Measurements from ENCODE around the gene ANO8.
"Not testable (repeated sequence)": the region's sequence is repeated elsewhere in the genome, so short reads cannot be mapped to it uniquely, and the experiment has no call there.

Gene ANO8, protein sequence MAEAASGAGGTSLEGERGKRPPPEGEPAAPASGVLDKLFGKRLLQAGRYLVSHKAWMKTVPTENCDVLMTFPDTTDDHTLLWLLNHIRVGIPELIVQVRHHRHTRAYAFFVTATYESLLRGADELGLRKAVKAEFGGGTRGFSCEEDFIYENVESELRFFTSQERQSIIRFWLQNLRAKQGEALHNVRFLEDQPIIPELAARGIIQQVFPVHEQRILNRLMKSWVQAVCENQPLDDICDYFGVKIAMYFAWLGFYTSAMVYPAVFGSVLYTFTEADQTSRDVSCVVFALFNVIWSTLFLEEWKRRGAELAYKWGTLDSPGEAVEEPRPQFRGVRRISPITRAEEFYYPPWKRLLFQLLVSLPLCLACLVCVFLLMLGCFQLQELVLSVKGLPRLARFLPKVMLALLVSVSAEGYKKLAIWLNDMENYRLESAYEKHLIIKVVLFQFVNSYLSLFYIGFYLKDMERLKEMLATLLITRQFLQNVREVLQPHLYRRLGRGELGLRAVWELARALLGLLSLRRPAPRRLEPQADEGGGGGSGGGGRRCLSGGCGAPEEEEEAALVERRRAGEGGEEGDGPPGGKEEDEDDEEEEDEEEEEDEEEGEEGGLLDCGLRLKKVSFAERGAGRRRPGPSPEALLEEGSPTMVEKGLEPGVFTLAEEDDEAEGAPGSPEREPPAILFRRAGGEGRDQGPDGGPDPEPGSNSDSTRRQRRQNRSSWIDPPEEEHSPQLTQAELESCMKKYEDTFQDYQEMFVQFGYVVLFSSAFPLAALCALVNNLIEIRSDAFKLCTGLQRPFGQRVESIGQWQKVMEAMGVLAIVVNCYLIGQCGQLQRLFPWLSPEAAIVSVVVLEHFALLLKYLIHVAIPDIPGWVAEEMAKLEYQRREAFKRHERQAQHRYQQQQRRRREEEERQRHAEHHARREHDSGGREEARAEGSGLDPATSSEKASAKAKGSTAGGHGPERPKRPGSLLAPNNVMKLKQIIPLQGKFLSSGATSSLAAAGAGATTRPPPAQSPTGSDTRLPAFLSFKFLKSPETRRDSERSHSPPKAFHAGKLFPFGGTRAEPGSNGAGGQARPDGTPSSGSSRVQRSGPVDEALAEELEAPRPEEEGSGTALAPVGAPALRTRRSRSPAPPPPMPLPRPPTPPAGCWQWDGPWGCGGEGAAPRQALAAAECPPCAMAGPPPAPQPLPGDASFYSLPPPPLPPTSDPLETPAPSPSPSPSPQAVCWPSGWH

DNA sequence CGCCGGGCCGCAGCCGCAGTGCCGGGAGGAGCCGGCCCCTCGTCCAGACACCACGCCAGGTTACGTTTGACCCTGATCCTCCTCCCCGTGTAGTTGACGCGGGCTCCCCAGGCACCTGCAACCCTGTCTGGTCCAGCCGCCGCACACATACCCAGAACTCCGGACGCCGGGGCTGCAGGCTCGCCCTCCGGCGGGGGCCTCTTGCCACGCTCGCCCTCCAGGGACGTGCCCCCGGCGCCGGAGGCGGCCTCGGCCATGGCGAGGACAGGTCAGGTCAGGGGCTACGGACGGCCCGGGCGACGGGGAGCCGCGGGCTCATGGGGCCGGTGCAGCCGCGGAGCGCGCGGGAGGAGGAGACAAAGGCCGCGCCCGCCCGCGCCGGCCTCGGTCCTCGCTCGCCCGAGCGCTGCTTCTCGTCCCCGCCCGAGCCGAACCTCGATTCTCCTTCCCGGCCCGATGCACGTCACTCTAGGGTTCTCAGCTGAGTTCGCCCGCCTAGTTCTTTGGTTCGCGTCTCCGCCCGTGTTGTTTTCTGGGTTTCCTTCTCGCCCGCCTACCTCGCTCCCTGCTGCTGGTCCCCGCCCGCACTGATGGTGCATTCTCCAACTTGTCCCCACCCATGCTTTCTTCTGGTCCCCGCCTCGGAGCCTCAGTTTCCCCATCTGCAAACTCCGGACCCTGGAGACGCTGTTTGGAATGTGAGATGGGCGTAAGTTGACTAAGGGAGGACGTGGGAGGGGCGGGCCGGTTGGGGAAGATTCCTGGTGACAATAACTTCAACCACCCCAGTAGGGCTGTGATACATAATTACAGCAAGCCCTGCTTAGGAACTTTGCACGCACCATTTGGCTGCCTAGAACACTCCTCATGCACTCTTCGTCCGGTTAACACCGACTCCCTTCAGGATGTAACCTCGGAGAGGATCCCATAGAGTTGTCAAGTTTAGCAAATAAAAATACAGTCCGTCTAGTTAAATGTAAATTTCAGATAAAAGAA lies at the start of gene ANO8:
ANO8 (minus strand) TSS at position 442 of the 996 bp plus-strand sequence; CDS start at position 257, 185 bp downstream.
- DNase-seq, result peak; percentile 96

DNA sequence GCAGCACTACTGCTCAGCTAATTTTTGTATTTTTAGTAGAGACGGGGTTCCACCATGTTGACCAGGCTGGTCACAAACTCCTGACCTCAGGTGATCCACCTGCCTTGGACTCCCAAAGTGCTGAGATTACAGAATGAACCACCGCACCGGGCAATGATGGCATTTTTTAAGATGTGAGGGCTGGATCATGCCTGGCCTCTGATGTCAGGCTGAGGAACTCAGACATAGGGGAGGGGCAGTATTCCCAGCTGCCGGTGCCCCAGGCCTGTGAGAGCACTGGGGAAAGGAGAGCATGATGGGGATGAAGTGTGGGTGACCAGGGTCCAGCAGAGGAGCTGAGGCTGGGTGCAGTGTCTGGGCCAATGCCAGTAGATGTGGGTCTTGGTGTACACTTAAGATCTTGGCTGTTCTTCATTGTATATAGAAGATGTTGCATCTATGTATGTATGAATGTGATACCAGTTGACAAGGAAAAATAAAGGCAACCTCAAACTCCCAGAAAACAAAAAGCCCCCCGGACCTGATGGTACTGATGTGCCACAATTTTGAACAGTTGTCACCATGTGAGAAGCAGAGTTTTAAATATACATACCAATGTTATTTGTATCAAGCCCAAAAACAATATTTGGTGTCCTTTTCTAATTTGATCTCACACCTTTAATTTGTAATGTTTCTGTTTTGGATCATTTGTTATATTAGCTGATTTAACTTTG lies 45.9 kb upstream of the ANO8 start:
- no peak for DNase-seq

DNA sequence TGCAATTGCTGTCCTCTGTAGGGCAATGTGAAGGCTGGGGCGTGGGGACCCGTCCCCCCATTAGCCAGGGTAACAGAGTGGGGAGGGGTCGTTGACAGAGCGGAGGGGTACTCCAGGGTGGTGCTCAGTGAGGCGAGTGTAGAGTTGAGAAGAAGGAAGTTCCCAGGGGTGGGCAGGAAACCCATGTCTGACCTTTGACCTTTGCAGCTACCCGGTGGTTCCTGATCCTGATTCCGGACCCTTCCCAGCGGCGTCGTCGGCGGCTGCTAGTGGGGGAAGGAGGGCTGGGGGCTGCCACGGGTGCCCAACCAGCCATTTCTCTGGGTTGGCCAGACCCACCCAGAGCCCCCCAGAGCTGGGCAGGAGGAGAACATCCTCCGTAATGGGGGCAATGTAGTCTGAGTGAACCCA lies 44.6 kb upstream of the ANO8 start:
- no peak for DNase-seq

DNA sequence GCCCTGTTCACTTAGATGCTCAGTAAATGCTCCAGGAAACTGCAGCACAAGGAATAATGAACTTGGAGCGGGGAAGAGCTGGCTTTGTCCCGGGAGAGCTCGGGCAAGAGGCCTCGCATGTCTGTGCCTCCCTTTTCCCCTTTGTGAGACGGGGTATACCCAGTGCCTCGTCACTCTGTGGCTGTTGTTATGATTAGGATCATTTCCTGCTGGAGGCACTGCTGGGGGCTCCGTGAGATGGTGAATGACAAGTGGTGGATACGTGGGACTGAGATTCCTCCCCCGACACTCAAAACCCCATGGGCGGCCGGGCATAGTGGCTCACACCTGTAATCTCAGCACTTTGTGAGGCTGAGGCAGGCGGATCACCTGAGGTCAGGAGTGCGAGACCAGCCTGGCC lies 43.6 kb upstream of the ANO8 start:
- no peak for DNase-seq

DNA sequence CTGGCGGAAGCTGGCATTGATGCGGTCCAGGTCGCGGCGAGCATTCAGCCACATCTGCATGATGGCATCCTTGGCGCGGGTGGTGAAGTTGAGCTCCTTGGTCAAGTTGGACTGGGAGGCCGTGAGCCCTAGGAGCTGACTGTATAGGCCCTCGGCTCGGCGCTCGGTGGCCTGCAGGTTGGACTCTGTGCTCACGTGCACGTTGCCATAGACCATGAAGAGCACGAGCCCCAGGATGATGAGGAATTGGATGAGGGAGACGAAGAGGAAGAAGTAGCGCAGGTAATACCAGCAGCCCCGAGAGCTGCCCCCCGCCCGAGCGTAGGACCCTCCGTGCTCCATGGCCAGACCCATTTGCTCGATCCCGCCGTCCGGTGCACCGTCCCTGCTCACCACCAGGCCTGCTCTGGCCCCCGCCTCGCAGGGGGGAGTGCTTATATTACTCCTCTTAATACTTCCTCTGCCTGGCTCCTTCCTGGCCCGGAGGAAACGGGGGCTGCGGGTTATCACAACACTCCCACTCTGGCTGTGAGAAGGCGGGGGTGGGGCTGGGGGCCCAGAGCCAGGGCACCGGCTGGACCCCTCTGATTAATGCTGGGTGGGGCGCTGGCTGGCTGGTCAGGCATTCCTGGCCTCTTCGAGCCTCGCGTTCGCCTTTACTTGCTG lies 42.4 kb upstream of the ANO8 start, which contains the start of gene PLVAP:
PLVAP (minus strand) TSS at position 408 of the 666 bp plus-strand sequence; CDS start at position 354, 54 bp downstream.
- no peak for DNase-seq

DNA sequence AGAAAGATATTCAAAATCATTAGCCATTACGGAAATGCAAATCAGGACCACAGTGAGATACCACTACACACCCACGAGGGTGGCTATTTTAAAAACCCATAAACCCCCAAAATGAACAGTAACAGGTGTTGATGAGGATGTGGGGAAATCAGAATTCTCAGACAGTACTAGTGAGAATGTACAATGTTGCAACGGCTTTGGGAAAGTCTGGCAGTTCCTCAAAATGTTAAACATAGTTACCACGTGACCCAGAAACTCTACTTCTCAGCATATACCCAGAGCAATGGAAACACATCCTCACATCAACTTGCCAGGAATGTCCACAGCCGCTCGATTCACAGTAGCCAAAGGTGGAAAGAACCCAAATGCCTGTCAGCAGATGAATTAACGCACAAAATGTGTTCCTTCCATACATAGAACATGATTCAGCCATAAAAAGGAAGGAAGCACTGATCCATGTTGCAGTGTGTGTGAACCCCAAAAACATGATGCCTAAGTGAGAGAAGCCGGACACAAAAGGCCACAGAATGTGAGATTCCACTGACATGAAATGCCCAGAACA lies 35.5 kb upstream of the ANO8 start:
- DNase-seq, result peak; percentile 22

DNA sequence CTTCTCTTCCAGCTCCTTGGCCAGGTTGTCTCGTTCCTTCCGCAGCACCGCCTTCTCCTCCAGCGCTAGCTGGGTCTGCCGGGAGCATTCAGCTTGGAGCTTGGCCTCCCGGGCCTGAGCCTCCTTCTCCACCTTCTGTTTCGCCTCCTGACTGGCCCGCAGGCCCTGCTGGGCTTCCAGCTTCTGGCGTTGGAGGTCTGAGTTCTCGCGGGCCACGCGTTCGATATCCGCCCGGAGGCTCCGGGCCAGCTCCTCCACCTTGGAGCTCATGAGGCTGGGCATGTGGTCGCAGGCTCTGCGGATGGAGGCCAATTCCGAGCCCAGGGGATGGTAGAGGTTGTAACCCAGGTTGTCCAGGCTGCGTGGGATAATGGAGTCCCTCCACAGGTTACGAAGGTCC lies 30.7 kb upstream of the ANO8 start:
- DNase-seq, result no peak

DNA sequence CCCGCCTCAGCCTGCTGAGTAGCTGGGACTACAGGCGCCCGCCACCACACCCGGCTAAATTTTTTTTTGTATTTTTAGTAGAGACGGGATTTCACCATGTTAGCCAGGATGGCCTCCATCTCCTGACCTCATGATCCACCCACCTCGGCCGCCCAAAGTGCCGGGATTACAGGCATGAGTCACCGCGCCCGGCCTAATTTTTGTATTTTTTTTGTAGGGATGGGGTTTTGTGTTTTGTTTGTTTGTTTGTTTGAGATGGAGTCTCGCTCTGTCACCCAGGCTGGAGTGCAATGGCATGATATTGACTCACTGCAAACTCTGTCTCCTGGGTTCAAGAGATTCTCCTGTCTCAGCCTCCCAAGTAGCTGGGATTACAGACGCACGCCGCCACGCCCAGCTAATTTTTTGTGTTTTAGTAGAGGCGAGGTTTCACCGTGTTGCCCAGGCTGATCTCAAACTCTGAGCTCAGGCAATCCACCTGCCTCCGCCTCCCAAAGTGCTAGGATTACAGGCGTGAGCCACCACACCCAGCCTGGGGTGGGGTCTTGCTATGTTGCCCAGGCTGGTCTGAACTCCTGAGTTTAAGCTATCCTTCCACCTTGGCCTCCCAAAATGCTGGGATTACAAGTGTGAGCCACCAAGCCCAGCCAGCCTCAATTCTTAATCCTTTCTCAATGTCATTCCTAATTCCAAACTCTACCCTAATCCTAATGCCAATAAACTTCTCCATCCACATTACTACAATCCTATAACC lies 29.4 kb upstream of the ANO8 start:
- not testable (repeated sequence) for DNase-seq

DNA sequence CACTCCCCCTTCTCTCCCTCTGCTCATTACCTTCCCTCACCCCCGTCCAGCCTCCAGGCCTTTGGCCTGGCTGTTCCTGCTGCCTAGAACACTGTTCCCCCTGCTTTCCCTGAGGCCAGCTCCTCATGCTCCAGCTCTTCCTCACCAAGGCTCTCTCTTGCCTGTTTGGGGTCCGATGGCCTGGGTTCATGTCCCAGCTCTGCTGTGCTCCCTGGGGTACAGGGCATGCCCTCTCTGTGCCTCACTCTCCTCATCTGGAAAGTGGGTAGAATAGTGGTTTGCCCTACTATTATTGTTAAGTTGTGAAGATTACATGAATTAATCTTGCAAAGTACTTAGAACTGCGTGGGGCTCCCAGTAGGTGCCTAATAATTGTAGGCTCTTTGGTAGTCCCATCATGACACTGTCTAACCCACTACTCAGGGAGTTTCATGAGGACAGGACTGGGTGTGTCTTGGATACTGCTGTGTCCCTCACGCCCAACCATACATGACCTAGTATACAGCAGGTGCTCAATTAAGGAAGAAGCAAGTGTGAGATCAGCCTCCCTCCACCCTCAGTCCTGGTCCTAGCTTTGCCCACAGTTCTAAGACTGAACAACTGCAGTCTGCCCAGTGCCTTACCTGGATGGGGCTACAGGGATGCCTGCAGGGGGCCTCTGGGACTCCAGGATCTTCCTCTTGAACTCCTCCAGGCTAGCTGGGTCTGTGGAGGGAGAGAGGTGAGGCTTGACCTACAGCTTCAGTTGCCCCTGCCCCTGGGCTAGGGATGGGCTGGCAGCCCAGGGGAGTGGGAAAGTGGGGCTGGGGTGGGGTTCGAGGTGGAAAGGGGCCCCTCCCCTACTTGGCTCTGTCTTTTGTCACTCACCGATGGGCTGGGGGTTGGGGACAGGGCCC lies 25.5 kb upstream of the ANO8 start:
- no peak for DNase-seq

DNA sequence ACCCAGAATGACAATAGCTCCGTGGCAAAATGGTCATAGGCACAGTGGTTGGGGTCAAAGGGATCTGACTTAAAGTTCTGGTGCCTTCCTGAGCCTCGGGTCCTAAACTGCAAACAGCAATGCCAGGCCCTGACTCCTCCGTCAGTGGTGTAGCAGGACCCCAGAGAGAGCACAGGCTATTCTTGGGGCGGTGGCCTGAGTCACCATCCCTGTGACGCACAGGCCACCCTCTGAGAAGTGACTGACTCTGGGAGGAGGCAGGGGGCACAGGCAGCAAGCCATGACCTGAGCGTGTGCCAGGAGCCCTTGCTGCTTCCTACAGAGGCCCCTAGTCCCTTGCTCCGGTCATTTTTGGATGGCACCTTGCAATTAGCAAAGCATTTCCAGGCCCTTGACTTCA lies 23.7 kb upstream of the ANO8 start:
- no peak for DNase-seq

DNA sequence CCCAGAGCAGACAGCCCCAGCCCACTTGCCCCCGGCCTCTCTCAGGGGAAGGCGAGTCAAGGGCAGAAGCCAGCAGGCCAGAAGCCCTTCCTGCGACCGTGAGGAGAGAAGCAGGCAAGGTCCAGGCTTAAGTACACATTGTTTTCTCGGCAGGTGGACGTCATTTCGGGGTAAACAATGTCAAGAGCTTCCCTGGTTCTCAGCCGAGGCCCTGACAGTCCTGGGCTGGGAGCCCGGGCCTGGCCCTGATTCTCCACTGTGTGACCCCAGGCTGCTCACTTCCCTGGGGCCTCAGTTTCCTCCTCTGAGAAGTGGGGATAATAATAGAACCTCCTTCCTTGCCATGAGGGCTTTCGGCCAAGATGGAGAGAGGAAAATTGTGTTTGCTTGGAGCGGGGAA lies 23.1 kb upstream of the ANO8 start:
- no peak for DNase-seq

DNA sequence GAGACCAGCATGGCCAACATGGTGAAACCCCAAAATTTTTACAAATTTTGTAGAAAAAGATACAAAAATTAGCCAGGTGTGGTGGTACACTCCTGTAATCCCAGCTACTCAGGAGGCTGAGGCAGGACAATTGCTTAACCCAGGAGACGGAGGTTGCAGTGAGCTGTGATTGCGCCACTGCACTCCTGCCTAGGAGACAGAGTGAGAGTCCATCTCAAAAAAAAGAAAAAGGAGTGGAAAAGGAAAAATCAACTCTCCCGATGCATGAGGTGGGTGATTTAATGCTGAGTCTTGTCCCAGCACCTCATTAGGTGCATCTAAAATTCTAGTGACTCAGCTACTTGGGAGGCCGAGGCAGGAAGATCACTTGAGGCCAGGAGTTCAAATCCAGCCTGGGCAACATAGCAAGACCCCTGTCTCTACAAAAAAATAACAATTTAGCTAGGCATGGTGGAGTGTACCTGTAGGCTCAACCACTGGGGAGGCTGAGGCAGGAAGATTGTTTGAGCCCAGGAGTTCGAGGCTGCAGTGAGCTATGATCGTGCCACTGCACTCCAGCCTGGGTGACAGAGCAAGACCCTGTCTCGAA lies 22.5 kb upstream of the ANO8 start:
- no peak for DNase-seq

DNA sequence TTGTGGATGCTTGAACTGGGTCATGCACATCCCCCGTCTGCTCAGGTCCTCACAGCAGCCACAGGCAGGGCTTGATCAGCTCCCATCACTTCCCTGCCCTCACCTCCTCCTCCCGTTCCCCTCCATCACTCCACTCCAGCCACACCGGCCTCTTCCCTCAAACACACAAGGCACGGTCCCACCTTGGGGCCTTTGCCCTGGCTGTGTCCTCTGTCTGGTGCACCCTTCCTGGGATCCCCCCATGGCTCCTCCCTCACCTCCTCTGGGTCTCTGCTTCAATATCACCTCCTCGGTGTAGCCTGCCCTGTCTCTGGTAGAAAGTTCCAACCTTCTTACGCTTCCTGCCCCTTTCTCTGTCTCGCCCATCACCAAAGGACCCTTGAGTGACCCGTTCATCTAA lies 18.7 kb upstream of the ANO8 start:
- DNase-seq, result no peak

DNA sequence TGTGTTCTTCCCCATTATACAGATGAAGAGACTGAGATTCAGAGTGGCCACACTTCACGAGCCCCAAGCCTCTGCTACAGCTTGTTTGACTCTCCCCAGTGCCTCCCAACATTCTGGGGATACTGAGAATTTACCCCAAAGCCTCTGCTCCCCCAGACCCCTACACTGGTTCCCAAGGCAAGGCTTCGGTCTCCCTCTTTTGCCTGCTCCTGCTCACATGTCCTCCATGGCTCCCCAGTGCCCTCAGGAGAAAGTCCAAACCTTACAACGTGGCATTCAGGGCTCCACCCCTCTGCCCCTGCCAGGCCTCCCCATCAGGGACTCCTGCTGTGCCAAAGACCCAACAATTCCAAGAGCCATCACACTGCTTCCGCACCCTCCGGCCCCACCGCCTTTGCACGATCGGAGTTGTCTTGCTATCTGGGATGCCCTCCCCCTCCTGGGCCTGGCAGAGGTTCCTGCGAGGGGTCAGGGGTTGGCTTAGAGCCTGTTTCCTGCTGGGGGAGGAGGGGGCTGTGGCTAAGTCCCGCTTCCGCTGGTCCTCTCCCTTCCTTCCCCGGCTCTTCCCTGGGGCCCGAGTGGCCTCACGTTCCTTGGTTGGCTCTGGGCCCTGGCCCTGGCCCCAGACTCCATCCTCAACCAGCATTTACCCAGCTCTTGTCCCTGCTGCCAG lies 18.1 kb upstream of the ANO8 start:
- no peak for DNase-seq

DNA sequence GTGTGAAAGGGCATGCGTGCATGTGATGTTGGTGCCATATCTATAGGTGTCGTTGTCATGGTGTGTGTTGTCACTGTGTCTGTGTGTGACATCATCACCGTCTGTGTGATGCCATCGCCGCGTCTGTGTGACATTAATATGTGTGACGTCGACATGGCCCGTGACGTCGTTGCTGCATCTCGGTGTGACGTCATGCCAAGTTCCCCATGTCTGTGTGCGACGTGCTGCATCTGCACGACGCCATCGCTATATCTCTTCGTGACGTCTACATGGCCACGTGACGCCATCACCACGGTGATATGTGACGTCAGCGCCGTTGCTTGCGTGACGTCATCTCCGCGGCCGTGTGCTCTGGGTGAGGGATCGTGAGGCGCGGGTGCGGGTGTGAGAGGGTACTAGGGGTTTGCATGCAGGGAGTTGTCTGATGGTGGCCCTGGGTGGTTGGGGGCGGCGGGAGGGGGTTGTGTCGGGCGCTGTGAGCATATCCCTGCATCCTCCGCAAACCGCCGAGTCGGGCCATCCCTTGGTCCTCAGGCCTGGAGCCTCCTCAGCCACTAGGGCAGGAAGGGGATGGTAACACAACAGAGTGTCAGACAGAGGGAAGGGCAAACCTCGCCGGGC lies 17.3 kb upstream of the ANO8 start:
- no peak for DNase-seq

DNA sequence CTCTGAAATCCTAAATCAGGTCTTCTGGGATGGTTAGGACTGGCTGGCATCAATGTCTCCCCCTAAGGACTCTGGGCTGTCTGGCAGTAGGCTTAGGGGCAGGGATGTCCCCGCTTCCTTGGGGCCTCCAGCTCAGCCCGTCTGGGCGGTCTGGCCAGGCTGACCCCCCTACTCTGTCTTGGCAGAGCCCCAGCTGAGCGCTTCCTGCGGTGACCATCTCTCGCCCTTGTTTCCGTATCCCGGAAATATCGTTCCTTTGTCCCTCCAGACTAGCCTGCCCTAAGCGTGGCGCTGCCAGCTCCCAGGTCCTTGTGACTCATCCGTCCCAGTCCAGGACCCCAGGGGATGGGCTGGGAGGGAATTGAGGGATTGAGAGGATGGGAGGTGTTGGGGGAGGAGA lies 14.0 kb upstream of the ANO8 start:
- no peak for DNase-seq

DNA sequence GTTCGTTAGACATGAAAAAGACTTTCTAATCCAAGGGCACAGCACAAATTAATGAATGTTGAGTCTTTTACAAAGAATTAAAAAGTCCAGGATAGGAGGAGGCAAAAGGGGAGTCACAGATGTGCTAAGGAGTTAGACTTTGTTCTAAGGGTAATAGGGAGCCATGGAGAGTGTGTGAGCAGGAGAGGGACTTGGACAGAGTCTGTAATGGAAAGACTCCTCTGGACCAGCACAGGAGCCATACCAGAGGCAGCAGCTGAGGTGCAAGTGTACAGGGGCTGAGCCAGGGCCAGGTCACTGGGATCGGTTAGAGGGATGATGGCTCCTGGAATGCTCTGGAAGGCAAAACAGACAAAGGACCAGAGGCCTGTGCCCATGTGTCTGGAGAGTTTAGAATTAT lies 13.2 kb upstream of the ANO8 start:
- no peak for DNase-seq

Data from midbrain (tissue), 1 donor.